ENCODE data around the gene ZNF80.

DNA sequence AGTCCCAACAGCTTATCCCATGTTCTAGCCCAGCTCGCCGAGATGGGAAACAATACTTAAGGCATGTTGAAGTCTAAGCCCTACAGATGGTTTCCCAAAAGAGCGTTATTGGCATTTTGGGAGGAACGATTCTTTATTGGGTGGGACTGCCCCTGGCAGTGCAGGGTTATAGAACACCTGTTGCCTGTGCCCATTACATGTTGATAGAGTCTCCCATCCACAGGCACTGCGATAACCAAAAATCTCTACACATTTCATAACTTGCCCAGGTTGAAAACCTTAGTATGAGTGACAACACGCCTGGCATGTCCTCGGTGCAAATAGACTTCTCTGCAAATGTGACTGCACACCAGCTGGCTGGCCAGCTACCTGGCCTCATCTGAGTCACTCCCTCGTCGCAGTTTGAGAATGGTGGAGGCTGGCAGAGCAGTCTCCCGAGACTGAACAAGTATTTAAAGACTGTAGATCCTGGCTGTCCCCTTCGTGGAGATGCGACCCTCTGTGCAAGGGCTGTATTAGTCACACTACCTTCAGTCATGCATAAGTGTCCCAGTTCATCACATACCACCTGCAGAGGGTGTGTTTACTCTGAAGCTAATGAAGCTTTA is 18.7 kb downstream of the ZNF80 start:
- TF ChIP-seq POLR2AphosphoS5 (IDR thresholded peaks at IDR 0.05; ENCODE audit: insufficient read depth, low read depth, low read length) = no peak
- TF ChIP-seq MYC (IDR thresholded peaks at IDR 0.05; ENCODE audit: low read depth, low read length) = no peak
- no peak for TF ChIP-seq CTCF (IDR thresholded peaks at IDR 0.05; ENCODE audit: extremely low read depth in 1 of 2, insufficient read depth in 1 of 2, low read depth in 1 of 2, low read length in 2 of 2)
- no peak for TF ChIP-seq EZH2 (IDR thresholded peaks at IDR 0.05; ENCODE audit: borderline replicate concordance, low read depth, low read length, severe bottlenecking)

Data from endothelial cell of umbilical vein (primary cell).